Calu3 (cell line): ENCODE results near the gene TSC2. TPM values are rescaled to one million over a fixed set of nuclear protein-coding genes. Genes with fewer than 3 reads are reported as not detected.

Experiments
- BruUV-seq: library from RNA; stranded (reverse); fragments of 400-500 nt; replicated peaks from 2 replicates; lab custom pipeline; 2021; lab: Mats Ljungman, UMichigan
- CTCF ChIA-PET: fragments of 300-600 bp; sonication (Branson Sonifier 250); formaldehyde crosslinking; loops from one replicate; lab custom pipeline; 2022; ENCODE audit warnings: antibody characterized with exemption; lab: Charles Lee
- DNase-seq: peaks from one replicate; pipeline ENCODE4 v3.0.0; 2022
- H3K27ac Mint-ChIP-seq: one replicate; pipeline ENCODE4 v1.8.0; 2022; ENCODE audit warnings: mixed read lengths; ENCODE audit not compliant: unreplicated experiment
- H3K27me3 Mint-ChIP-seq: one replicate; pipeline ENCODE4 v1.8.0; 2022; ENCODE audit warnings: mixed read lengths; ENCODE audit not compliant: unreplicated experiment
- H3K36me3 Mint-ChIP-seq: one replicate; pipeline ENCODE4 v1.8.0; 2022; ENCODE audit warnings: mild to moderate bottlenecking, moderate library complexity, mixed read lengths; ENCODE audit not compliant: insufficient read depth, unreplicated experiment
- H3K4me1 Mint-ChIP-seq: one replicate; pipeline ENCODE4 v1.8.0; 2022; ENCODE audit warnings: mild to moderate bottlenecking, low read depth, mixed read lengths; ENCODE audit not compliant: unreplicated experiment
- H3K4me3 Mint-ChIP-seq: one replicate; pipeline ENCODE4 v1.8.0; 2022; ENCODE audit warnings: mild to moderate bottlenecking, low read depth, moderate library complexity, mixed read lengths; ENCODE audit not compliant: unreplicated experiment
- H3K9me3 Mint-ChIP-seq: one replicate; pipeline ENCODE4 v1.8.0; 2022; ENCODE audit warnings: low read depth, mixed read lengths; ENCODE audit not compliant: unreplicated experiment
- intact Hi-C: fragments of 100-400 bp; cut with micrococcal nuclease; formaldehyde crosslinking; loops from one replicate; pipeline ENCODE4 v1.10.0; 2022; ENCODE audit not compliant: unreplicated experiment
- total RNA-seq: library from RNA; stranded (reverse); gene quantifications from 2 replicates; pipeline ENCODE4 v1.2.3, GENCODE V29; 2022
- TF ChIP-seq, protein P1 (sequence below): fragments of 200-600 bp; IDR thresholded peaks from one replicate; pipeline ENCODE4 v1.8.0; 2022; ENCODE audit warnings: antibody characterized with exemption; ENCODE audit not compliant: unreplicated experiment

The TSC2 gene
- total RNA-seq, 1 experiment from 2014 or later = 170 TPM

- H3K4me1 Mint-ChIP-seq = no peaks in the 10 kb centered on the region
- no peaks in the 10 kb centered on the region for H3K27me3 Mint-ChIP-seq
- CTCF ChIA-PET = no interaction called here
- no TSS peak for BruUV-seq
- intact Hi-C loops = no loop called here
- TF ChIP-seq, protein P1, sequence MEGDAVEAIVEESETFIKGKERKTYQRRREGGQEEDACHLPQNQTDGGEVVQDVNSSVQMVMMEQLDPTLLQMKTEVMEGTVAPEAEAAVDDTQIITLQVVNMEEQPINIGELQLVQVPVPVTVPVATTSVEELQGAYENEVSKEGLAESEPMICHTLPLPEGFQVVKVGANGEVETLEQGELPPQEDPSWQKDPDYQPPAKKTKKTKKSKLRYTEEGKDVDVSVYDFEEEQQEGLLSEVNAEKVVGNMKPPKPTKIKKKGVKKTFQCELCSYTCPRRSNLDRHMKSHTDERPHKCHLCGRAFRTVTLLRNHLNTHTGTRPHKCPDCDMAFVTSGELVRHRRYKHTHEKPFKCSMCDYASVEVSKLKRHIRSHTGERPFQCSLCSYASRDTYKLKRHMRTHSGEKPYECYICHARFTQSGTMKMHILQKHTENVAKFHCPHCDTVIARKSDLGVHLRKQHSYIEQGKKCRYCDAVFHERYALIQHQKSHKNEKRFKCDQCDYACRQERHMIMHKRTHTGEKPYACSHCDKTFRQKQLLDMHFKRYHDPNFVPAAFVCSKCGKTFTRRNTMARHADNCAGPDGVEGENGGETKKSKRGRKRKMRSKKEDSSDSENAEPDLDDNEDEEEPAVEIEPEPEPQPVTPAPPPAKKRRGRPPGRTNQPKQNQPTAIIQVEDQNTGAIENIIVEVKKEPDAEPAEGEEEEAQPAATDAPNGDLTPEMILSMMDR = no peak
- H3K36me3 Mint-ChIP-seq = peaks cover 50% of the 10 kb centered on the region
- no peaks in the 10 kb centered on the region for H3K9me3 Mint-ChIP-seq
- H3K4me3 Mint-ChIP-seq = no peak overlapping the region
- DNase-seq = peak; percentile 61
- H3K27ac Mint-ChIP-seq = no peak overlapping the region
Observed at GRCh38 chr16:2054543-2055245, 6.9 kb downstream of the TSC2 start.

DNA sequence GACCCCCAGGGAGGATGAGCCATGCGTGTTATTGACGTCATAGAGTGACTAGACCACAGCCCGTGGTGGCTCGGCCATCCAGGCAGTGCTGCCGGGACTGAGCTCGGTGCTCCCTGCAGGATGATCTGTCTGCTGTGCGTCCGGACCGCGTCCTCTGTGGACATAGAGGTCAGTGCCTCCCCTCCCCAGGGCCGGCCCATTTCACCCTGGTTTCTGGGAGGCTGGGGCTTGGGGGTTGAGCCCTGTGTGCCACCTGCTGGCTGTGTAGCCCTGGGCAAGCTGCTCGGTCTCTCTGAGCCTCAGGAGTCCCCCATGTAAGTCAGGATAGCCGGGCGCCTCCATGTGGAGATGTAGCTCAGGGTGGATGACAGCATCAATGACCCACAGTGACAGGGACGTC, 8.3 kb downstream of the TSC2 start:
- Mint-ChIP-seq H3K4me3 (no peak overlapping the region), H3K4me1 (no peaks in the 10 kb centered on the region), H3K27ac (no peak overlapping the region), H3K27me3 (no peaks in the 10 kb centered on the region), H3K36me3 (peaks cover 51% of the 10 kb centered on the region), H3K9me3 (no peaks in the 10 kb centered on the region)
- no peak for DNase-seq
- BruUV-seq = no TSS peak
- CTCF ChIA-PET = interaction anchor here (1.0 to 1.8 kb wide), 4 partner anchors 15 to 85 kb away, joined by 4 to 7 read pairs (median 4); no protein-coding TSS in a partner anchor
- intact Hi-C loops = no loop called here
- TF ChIP-seq, protein P1 = peak; percentile 16

- Mint-ChIP-seq H3K9me3 (no peaks in the 10 kb centered on the region), H3K4me1 (no peaks in the 10 kb centered on the region), H3K27me3 (no peaks in the 10 kb centered on the region), H3K4me3 (no peak overlapping the region), H3K27ac (no peak overlapping the region), H3K36me3 (peaks cover 49% of the 10 kb centered on the region)
- TF ChIP-seq, protein P1 = no peak
- DNase-seq = no peak
- BruUV-seq = no TSS peak
- CTCF ChIA-PET = interaction anchor here (0.8 to 1.8 kb wide), 4 partner anchors 9 to 84 kb away, joined by 3 to 7 read pairs (median 4); partner anchors contain the start of genes NTHL1 and TSC2
- intact Hi-C loops = no loop called here
Observed at GRCh38 chr16:2056681-2057407, 9.1 kb downstream of the TSC2 start.

- no peaks in the 10 kb centered on the region for H3K9me3 Mint-ChIP-seq
- CTCF ChIA-PET = interaction anchor here (0.8 kb wide), 1 partner anchor 10 kb away, joined by 3 read pairs; the partner anchor contains the start of genes NTHL1 and TSC2
- peaks cover 45% of the 10 kb centered on the region for H3K36me3 Mint-ChIP-seq
- BruUV-seq = no TSS peak
- intact Hi-C loops = no loop called here
- H3K27me3 Mint-ChIP-seq = no peaks in the 10 kb centered on the region
- TF ChIP-seq, protein P1 = no peak
- no peak for DNase-seq
- H3K4me3 Mint-ChIP-seq = no peak overlapping the region
- H3K4me1 Mint-ChIP-seq = no peaks in the 10 kb centered on the region
- no peak overlapping the region for H3K27ac Mint-ChIP-seq
Observed at GRCh38 chr16:2057438-2057837, 9.7 kb downstream of the TSC2 start.
